Endodermal cell (in vitro differentiated cells): ENCODE data around the gene FAAP100. TPM values are rescaled to one million over a fixed set of nuclear protein-coding genes. Genes with fewer than 3 reads are reported as not detected.
A peak's percentile ranks its signal among the peaks of the same experiment; 100 is the strongest.
"Not testable (repeated sequence)": the region's sequence is repeated elsewhere in the genome, so short reads cannot be mapped to it uniquely, and the experiment has no call there.

Experiments used
- DNase-seq: peaks from one replicate; pipeline ENCODE4 v3.0.0-alpha.2; 2017
- H3K27ac ChIP-seq: 2 replicates; pipeline ENCODE4 v1.5.1; 2013; ENCODE audit warnings: mild to moderate bottlenecking, low read depth, low read length, moderate library complexity
- H3K27me3 ChIP-seq: 2 replicates; pipeline ENCODE4 v1.6.1; 2013; ENCODE audit warnings: mild to moderate bottlenecking, low read length, moderate library complexity; ENCODE audit not compliant: insufficient read depth, control insufficient read depth, poor library complexity, severe bottlenecking
- H3K36me3 ChIP-seq: 2 replicates; pipeline ENCODE4 v1.7.0; 2013; ENCODE audit warnings: mild to moderate bottlenecking, low read length, moderate library complexity; ENCODE audit not compliant: control insufficient read depth, insufficient read depth
- H3K4me1 ChIP-seq: one replicate; pipeline ENCODE4 v1.7.0; 2013; ENCODE audit warnings: low read length; ENCODE audit not compliant: control insufficient read depth, insufficient read depth
- H3K4me3 ChIP-seq: 2 replicates; pipeline ENCODE4 v1.5.1; 2013; ENCODE audit warnings: mild to moderate bottlenecking, low read length, moderate library complexity
- H3K9ac ChIP-seq: 2 replicates; pipeline ENCODE4 v1.6.1; 2013; ENCODE audit warnings: mild to moderate bottlenecking, low read length, moderate library complexity; ENCODE audit not compliant: poor library complexity, severe bottlenecking; ENCODE audit errors: extremely low read depth
- H3K9me3 ChIP-seq: 2 replicates; pipeline ENCODE4 v1.6.1; 2013; ENCODE audit warnings: mild to moderate bottlenecking, low read length, moderate library complexity; ENCODE audit not compliant: control insufficient read depth
- H3K27ac Mint-ChIP-seq: 2 replicates; pipeline ENCODE4 v1.8.0; 2020; ENCODE audit warnings: mixed read lengths
- H3K27me3 Mint-ChIP-seq: 2 replicates; pipeline ENCODE4 v1.8.0; 2021; ENCODE audit warnings: mild to moderate bottlenecking, mixed read lengths; ENCODE audit not compliant: insufficient read depth
- H3K36me3 Mint-ChIP-seq: 2 replicates; pipeline ENCODE4 v1.8.0; 2020; ENCODE audit warnings: low read depth, mixed read lengths
- H3K4me1 Mint-ChIP-seq: 2 replicates; pipeline ENCODE4 v1.8.0; 2020; ENCODE audit warnings: mixed read lengths
- H3K4me3 Mint-ChIP-seq: 2 replicates; pipeline ENCODE4 v1.8.0; 2020; ENCODE audit warnings: mild to moderate bottlenecking, moderate library complexity, mixed read lengths
- H3K9me3 Mint-ChIP-seq: 2 replicates; pipeline ENCODE4 v1.8.0; 2020; ENCODE audit warnings: mild to moderate bottlenecking, mixed read lengths
- WGBS, 2 experiments: methylation state at CpG; one replicate each; pipeline versions ENCODE4 v1.1.5 to v1.1.7; 2013; ENCODE audit warnings: missing lambda C conversion rate in 2 of 2, mixed read lengths in 1 of 2; ENCODE audit not compliant: insufficient coverage in 1 of 2, insufficient read length in 1 of 2; 5-methylcytosine and 5-hydroxymethylcytosine counted together
- total RNA-seq, 2 donors: library from RNA; stranded (reverse); fragmentation: NEBNext Ultra II Directional in 1 of 2; extraction: Animal tissue kit (Norgen Biotek cat#: 25700) in 1 of 2; gene quantifications; 2 replicates in 1 of 2; 3 replicates in 1 of 2; pipeline ENCODE4 v1.2.1, GENCODE V29; 2021
- TF ChIP-seq, protein P1 (sequence below): fragments of 200-600 bp; sonication (generic); conservative IDR thresholded peaks from 2 replicates; pipeline ENCODE4 v1.5.0; 2021; ENCODE audit warnings: antibody characterized with exemption, mild to moderate bottlenecking

FAAP100 gene
- total RNA-seq, 2 donors from 2014 or later, result 34.5 to 39.5 TPM

DNA sequence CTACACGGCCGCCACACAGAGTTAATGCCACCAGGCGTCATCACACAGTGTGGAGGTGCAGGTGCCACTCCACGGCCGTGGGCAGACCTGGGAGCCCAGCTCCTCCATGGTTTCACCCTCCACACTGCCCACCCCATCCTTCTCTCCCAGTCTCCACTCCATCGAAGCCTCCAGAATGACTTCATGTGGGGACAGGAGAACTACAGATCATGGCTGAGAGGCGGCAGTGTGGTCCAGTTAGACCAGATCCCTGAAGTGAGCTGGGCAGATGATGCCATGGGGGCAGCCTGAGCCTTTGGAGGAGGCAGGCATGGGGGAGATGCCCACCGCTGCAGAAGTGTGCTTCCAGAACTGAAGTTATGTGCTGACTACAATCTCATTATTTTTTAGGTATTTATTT is 38.0 kb upstream of the FAAP100 start:
- Histone ChIP-seq H3K4me3 (no peak overlapping the region), H3K4me1 (no peaks in the 10 kb centered on the region), H3K36me3 (peaks cover 86% of the 10 kb centered on the region), H3K27ac (no peak overlapping the region), H3K27me3 (no peaks in the 10 kb centered on the region), H3K9ac (no peak overlapping the region), H3K9me3 (no peaks in the 10 kb centered on the region)
- DNase-seq, result no peak
- Mint-ChIP-seq H3K36me3 (peaks cover 82% of the 10 kb centered on the region), H3K27ac (no peak overlapping the region), H3K27me3 (no peaks in the 10 kb centered on the region), H3K4me1 (no peaks in the 10 kb centered on the region), H3K9me3 (no peaks in the 10 kb centered on the region), H3K4me3 (no peak overlapping the region)
- TF ChIP-seq, protein P1, sequence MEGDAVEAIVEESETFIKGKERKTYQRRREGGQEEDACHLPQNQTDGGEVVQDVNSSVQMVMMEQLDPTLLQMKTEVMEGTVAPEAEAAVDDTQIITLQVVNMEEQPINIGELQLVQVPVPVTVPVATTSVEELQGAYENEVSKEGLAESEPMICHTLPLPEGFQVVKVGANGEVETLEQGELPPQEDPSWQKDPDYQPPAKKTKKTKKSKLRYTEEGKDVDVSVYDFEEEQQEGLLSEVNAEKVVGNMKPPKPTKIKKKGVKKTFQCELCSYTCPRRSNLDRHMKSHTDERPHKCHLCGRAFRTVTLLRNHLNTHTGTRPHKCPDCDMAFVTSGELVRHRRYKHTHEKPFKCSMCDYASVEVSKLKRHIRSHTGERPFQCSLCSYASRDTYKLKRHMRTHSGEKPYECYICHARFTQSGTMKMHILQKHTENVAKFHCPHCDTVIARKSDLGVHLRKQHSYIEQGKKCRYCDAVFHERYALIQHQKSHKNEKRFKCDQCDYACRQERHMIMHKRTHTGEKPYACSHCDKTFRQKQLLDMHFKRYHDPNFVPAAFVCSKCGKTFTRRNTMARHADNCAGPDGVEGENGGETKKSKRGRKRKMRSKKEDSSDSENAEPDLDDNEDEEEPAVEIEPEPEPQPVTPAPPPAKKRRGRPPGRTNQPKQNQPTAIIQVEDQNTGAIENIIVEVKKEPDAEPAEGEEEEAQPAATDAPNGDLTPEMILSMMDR, result no peak
- WGBS, 2 experiments, result 95 to 100% methylated on average over 4 to 8 of the region's 8 CpGs

DNA sequence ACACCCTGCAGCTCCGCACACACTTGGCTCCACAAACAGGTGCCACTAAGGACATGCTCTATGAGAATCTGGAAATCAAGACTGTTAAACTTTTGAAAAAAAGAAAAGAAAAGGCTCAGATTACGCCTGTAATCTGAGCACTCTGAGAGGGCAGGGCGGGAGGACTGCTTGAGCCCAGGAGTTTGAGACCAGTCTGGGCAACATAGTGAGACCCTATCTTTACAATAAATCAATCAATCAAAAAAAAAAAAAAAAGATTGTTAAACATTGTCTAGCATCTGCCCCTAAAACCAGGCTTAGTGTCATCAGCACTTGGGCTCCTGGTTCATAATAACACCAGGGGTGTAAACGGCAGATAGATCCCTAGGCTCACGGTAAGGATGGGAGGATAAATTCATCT is 37.5 kb upstream of the FAAP100 start:
- Mint-ChIP-seq H3K27me3 (no peaks in the 10 kb centered on the region), H3K9me3 (no peaks in the 10 kb centered on the region), H3K4me1 (no peaks in the 10 kb centered on the region), H3K27ac (no peak overlapping the region), H3K4me3 (no peak overlapping the region), H3K36me3 (peaks cover 80% of the 10 kb centered on the region)
- peaks cover 85% of the 10 kb centered on the region for H3K36me3 ChIP-seq
- TF ChIP-seq, protein P1, result no peak
- H3K4me1 ChIP-seq, result no peaks in the 10 kb centered on the region
- 93 to 100% methylated on average over 2 to 5 of the region's 5 CpGs for WGBS, 2 experiments
- no peaks in the 10 kb centered on the region for H3K9me3 ChIP-seq
- no peaks in the 10 kb centered on the region for H3K27me3 ChIP-seq
- no peak overlapping the region for H3K4me3 ChIP-seq
- no peak overlapping the region for H3K9ac ChIP-seq
- DNase-seq, result no peak
- H3K27ac ChIP-seq, result no peak overlapping the region

DNA sequence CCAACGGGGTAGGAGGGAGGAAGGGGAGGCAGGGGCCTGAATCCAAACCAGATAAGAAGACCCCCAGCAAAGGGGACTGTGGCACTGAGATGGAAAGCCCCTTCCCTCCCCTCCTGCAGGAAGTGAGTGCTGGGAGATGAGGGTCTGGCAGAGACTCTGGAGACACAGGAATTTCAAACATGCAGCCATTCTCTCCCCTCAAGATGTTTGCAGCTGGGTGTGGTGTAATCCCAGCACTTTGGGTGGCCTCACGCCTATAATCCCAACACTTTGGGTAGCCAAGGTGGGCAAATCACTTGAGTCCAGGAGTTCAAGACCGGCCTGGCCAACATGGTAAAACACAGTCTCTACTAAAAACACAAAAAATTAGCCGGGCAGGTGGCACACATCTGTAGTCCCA is 33.9 kb upstream of the FAAP100 start:
- Histone ChIP-seq H3K9me3 (no peaks in the 10 kb centered on the region), H3K9ac (no peak overlapping the region), H3K4me3 (no peak overlapping the region), H3K36me3 (peaks cover 88% of the 10 kb centered on the region), H3K4me1 (no peaks in the 10 kb centered on the region), H3K27ac (no peak overlapping the region), H3K27me3 (no peaks in the 10 kb centered on the region)
- no peaks in the 10 kb centered on the region for H3K27me3 Mint-ChIP-seq
- TF ChIP-seq, protein P1, result no peak
- 83 to 96% methylated on average over 4 of the region's 4 CpGs for WGBS, 2 experiments
- no peaks in the 10 kb centered on the region for H3K4me1 Mint-ChIP-seq
- peak overlapping the region; percentile 35 for H3K27ac Mint-ChIP-seq
- peaks cover 86% of the 10 kb centered on the region for H3K36me3 Mint-ChIP-seq
- no peak for DNase-seq
- H3K4me3 Mint-ChIP-seq, result no peak overlapping the region
- H3K9me3 Mint-ChIP-seq, result no peaks in the 10 kb centered on the region

DNA sequence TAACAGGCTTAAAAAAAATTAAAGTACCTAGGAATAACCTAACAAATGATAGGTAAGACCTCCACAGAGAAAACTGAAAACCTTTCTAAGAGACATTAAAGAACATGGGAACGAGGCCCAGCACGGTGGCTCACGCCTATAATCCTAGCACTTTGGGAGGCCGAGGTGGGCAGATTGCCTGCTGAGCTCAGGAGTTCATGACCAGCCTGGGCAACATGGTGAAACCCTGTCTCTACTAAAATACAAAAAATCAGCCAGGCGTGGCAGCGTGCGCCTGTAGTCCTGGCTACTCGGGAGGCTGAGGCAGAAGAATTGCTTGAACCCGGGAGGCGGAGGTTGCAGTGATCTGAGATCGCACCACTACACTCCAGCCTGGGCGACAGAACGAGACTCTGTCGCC is 32.6 kb upstream of the FAAP100 start:
- H3K9me3 ChIP-seq, H3K9ac ChIP-seq, H3K27me3 Mint-ChIP-seq, H3K27ac Mint-ChIP-seq, H3K27me3 ChIP-seq, H3K27ac ChIP-seq, H3K4me3 Mint-ChIP-seq, DNase-seq, H3K4me1 Mint-ChIP-seq, H3K4me3 ChIP-seq, H3K9me3 Mint-ChIP-seq, H3K4me1 ChIP-seq: not testable (repeated sequence)
- peaks cover 84% of the 10 kb centered on the region for H3K36me3 Mint-ChIP-seq
- peaks cover 79% of the 10 kb centered on the region for H3K36me3 ChIP-seq
- 94 to 95% methylated on average over 11 to 14 of the region's 14 CpGs for WGBS, 2 experiments
